Measurements from ENCODE around the gene POLR3C.
"Not testable (repeated sequence)": the region's sequence is repeated elsewhere in the genome, so short reads cannot be mapped to it uniquely, and the experiment has no call there.

Gene POLR3C

DNA sequence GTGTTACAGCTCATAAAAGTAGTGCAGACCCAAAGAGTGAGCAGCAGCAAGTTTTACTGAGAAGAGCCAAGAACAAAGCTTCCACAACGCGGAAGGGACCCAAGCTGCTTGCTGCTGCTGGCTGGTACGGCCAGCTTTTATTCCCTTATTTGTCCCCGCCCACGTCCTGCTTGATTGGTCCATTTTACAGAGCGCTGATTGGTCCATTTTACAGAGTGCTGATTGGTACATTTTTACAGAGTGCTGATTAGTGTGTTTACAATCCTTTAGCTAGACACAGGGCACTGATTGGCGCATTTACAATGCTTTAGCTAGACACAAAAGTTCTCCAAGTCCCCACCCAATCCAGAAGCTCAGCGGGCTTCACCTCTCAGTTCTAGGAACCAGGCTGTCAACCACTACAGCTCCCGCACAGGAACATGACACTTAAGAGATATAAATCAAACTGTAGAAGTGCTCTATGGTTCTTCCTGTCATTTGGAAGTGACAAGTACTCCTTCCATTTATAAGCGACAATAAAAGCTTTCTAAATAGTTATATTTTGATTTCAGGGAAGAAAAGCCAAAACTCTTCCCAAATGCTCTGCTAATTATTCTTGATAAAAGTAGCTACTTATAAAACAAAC, 28.6 kb upstream of the POLR3C start:
- Histone ChIP-seq H3K9ac (ENCODE audit: low read depth, low read length) (no peak overlapping the region), H3K4me3 (ENCODE audit: low read length) (no peak overlapping the region), H3K9me3 (ENCODE audit: insufficient read depth, low read depth, low read length) (peaks cover 13% of the 10 kb centered on the region), H3K27ac (ENCODE audit: low read length) (no peak overlapping the region), H3K36me3 (ENCODE audit: insufficient read depth, low read depth, low read length) (no peaks in the 10 kb centered on the region), H3K27me3 (ENCODE audit: insufficient read depth, low read length) (no peaks in the 10 kb centered on the region), H3K4me1 (ENCODE audit: insufficient read depth, low read length) (no peaks in the 10 kb centered on the region)

DNA sequence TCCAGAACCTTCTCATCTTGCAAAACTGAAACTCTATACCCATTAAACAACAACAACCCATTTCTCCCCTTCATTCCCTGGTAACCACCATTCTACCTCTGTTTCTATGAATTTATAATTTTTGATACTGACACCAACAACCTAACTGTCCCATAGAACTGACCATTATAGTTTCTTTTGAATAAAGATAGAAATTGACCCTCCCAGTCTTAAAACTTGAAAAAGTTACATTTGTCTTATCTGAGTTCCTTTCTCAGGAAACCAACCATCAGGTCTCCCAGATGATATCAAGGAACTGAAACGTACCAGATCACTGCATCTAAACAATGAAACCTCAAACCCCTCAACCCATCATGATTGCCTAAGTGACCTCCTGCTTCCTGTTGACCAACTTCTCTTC, 27.2 kb upstream of the POLR3C start:
- Histone ChIP-seq H3K27ac (ENCODE audit: low read length) (no peak overlapping the region), H3K9ac (ENCODE audit: low read depth, low read length) (no peak overlapping the region), H3K27me3 (ENCODE audit: insufficient read depth, low read length) (no peaks in the 10 kb centered on the region), H3K4me1 (ENCODE audit: insufficient read depth, low read length) (no peaks in the 10 kb centered on the region), H3K36me3 (ENCODE audit: insufficient read depth, low read depth, low read length) (no peaks in the 10 kb centered on the region), H3K4me3 (ENCODE audit: low read length) (no peak overlapping the region), H3K9me3 (ENCODE audit: insufficient read depth, low read depth, low read length) (peaks cover 13% of the 10 kb centered on the region)

DNA sequence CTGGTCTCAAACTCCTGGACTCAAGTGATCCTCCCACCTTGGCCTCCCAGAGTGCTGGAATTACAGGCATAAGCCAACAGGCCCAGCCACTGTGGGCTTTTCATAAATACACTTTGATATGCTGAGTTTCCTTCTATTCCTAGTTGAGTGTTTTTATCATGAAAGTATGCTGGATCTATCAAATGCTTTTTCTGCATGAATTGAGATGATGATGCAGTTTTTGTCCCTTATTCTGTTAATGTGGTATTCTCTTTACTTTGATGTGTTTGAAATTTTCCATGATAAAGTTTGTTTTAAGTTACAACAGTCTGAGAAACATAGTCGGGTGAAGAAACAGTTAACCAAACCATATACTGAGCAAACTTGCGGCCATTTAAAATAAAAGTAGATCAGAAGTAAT, 24.2 kb upstream of the POLR3C start:
- no peaks in the 10 kb centered on the region for H3K36me3 ChIP-seq (ENCODE audit: insufficient read depth, low read depth, low read length)
- peaks cover 4% of the 10 kb centered on the region for H3K4me1 ChIP-seq (ENCODE audit: insufficient read depth, low read length)
- no peaks in the 10 kb centered on the region for H3K27me3 ChIP-seq (ENCODE audit: insufficient read depth, low read length)
- H3K9ac ChIP-seq (ENCODE audit: low read depth, low read length), result no peak overlapping the region
- H3K27ac ChIP-seq (ENCODE audit: low read length), result no peak overlapping the region
- peaks cover 13% of the 10 kb centered on the region for H3K9me3 ChIP-seq (ENCODE audit: insufficient read depth, low read depth, low read length)
- H3K4me3 ChIP-seq (ENCODE audit: low read length), result no peak overlapping the region

DNA sequence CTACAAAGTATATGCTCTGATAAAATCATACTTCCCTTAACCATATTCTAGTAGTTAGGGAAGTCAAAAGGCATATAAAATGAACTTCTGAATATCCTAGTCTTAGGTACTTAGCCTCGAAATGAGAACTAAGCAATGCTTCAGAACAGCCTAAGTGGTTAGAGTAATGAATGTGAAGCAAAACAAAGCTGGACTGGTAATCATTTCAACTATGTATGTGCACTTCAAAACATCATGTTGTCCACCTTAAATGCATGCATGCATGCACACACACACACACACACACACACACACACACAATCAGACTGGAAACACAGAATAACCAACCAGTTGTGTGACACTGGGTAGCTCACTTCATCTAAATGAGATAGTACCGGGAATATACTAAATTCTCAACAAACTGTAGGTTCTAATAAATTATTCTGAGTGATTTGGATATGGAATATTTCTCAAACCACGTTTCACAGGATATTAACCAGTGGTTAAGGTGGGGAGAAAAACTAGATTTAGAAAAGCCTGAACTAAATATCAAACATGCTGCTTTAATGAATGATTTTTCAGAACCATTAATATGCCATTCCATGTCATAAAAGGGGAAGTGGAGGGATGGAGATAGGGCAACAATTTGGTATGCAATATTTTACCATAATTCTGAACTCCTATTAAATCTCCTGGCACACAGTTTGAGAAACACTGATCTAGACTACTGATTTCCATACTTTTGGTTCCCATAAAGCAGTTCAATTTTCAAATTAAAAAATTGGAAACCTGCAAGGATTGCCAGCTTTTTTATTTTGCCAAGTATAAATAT, 19.6 kb upstream of the POLR3C start:
- Histone ChIP-seq H3K9ac (ENCODE audit: low read depth, low read length) (no peak overlapping the region), H3K4me1 (ENCODE audit: insufficient read depth, low read length) (peaks cover 7% of the 10 kb centered on the region), H3K36me3 (ENCODE audit: insufficient read depth, low read depth, low read length) (no peaks in the 10 kb centered on the region), H3K27ac (ENCODE audit: low read length) (no peak overlapping the region), H3K9me3 (ENCODE audit: insufficient read depth, low read depth, low read length) (no peaks in the 10 kb centered on the region), H3K27me3 (ENCODE audit: insufficient read depth, low read length) (no peaks in the 10 kb centered on the region), H3K4me3 (ENCODE audit: low read length) (no peak overlapping the region)

DNA sequence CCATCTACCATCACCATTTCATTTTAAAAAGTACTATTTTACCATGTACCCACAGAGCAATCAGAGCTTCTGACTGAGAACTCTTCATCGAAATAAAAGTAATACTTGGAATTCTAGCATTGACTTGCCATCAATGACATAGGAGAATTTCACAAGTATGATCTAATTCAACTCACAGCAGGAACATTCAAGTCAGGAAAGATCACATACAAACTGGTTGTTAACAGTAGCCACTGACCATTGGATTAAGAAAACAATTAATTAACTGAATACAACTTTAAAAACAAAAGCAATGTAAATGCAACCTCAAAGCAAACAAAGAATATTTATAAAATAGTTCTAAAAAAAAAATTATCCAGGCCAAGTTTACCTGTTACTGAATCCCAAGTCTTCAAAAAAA, 18.9 kb upstream of the POLR3C start:
- Histone ChIP-seq H3K4me1 (ENCODE audit: insufficient read depth, low read length) (peaks cover 7% of the 10 kb centered on the region), H3K27ac (ENCODE audit: low read length) (no peak overlapping the region), H3K36me3 (ENCODE audit: insufficient read depth, low read depth, low read length) (no peaks in the 10 kb centered on the region)

DNA sequence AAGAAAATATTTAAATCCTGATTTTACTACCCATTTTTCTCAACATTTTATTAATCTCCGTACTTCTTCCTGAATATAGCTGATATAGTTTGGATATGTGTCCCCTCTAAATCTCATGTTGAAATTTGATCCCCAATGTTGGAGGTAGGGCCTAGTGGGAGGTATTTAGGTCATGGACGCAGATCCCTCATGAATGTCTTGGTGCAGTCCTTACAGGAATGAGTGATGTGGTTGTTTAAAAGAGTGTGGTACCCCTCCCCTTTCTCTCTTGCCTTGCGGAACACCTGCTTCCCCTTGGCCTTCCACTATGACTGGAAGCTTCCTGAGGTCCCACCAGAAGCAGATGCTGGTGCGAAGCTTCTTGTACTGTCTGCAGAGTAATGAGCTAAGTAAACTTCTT, 17.6 kb upstream of the POLR3C start:
- Histone ChIP-seq H3K36me3 (ENCODE audit: insufficient read depth, low read depth, low read length) (no peaks in the 10 kb centered on the region), H3K9ac (ENCODE audit: low read depth, low read length) (no peak overlapping the region), H3K27ac (ENCODE audit: low read length) (no peak overlapping the region), H3K4me1 (ENCODE audit: insufficient read depth, low read length) (peaks cover 7% of the 10 kb centered on the region), H3K4me3 (ENCODE audit: low read length) (no peak overlapping the region), H3K27me3 (ENCODE audit: insufficient read depth, low read length) (no peaks in the 10 kb centered on the region), H3K9me3 (ENCODE audit: insufficient read depth, low read depth, low read length) (no peaks in the 10 kb centered on the region)

More for the DNA sequence above, 18.9 kb upstream of the POLR3C start:
- Histone ChIP-seq H3K4me3 (ENCODE audit: low read length) (no peak overlapping the region), H3K27me3 (ENCODE audit: insufficient read depth, low read length) (no peaks in the 10 kb centered on the region), H3K9ac (ENCODE audit: low read depth, low read length) (no peak overlapping the region), H3K9me3 (ENCODE audit: insufficient read depth, low read depth, low read length) (no peaks in the 10 kb centered on the region)

DNA sequence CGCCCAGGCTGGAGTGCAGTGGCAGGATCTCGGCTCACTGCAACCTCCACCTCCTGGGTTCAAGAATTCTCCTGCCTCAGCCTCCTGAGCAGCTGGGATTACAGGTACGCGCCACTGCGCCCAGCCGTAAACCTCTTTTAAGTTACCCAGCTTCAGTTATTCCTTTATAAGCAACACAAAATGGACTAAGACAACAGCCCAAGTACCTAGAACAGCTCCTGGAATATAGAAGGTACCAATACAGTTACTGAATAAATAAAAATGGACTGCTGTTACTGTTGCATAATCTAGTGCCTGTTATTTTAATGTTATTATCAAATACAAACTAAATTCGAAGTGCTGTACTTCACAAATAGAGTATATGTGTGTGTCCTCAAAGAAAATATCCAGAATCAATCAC, 17.2 kb upstream of the POLR3C start:
- H3K27ac ChIP-seq (ENCODE audit: low read length), result no peak overlapping the region
- H3K27me3 ChIP-seq (ENCODE audit: insufficient read depth, low read length), result no peaks in the 10 kb centered on the region
- no peaks in the 10 kb centered on the region for H3K36me3 ChIP-seq (ENCODE audit: insufficient read depth, low read depth, low read length)
- H3K9ac ChIP-seq (ENCODE audit: low read depth, low read length), result no peak overlapping the region
- H3K4me3 ChIP-seq (ENCODE audit: low read length), result no peak overlapping the region
- H3K9me3 ChIP-seq (ENCODE audit: insufficient read depth, low read depth, low read length), result no peaks in the 10 kb centered on the region
- H3K4me1 ChIP-seq (ENCODE audit: insufficient read depth, low read length), result peaks cover 7% of the 10 kb centered on the region

DNA sequence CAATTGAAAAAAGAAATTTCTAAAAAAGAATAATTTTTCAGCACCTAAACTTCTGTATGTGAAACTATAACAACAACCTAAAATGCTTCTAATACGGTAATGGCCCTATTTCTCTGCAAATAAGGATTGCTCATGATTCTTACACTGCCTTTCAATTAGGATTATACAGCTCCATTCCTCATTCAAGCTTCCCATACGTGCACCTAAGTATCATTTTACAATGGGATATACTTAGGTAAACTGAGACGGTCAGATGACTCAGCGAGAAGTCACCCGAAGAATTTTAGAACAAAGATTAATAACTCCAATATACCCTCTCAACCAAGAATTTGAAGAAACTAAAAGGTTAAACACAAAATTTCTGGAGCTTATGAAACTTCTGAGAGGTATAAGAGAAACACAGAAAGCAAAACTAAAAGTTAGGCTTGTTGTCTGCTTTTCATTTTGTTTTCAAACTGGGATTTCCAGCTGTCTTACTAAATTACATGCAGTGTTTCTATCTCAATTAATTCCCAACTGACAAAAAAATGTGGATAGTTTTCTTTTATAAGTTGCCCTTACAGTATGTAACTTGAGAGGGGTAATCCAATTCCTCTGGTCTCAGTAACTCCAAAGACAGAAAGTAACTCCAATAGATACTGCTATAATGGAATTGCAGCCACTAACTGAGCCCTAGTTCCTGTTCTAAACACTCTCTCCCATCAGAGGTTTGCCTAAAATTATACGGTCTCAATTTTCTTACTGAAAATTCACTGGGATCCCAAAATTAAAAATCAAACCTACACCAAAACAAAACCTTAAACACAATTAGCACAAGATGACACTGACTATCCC, 10.8 kb upstream of the POLR3C start:
- H3K27me3 ChIP-seq (ENCODE audit: insufficient read depth, low read length); H3K27ac ChIP-seq (ENCODE audit: low read length); H3K4me1 ChIP-seq (ENCODE audit: insufficient read depth, low read length); H3K4me3 ChIP-seq (ENCODE audit: low read length); H3K36me3 ChIP-seq (ENCODE audit: insufficient read depth, low read depth, low read length); H3K9ac ChIP-seq (ENCODE audit: low read depth, low read length); H3K9me3 ChIP-seq (ENCODE audit: insufficient read depth, low read depth, low read length): not testable (repeated sequence)

DNA sequence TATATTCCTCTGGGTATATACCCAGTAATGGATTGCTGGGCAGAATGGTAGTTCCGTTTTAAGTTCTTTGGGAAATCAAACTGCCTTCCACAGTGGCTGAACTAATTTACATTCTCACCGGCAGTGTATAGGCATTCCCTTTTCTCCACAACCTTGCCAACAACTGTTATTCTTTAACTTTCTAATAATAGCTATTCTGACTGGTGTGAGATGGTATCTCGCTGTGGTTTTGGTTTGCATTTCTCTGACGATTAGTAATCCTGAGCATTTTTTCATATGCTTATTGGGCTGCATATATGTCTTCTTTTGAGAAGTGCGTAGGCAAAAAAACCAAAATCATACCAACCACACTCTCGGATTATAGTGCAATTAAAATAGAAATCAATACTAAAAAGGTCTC, 5.9 kb upstream of the POLR3C start:
- H3K36me3 ChIP-seq (ENCODE audit: insufficient read depth, low read depth, low read length); H3K4me3 ChIP-seq (ENCODE audit: low read length); H3K9me3 ChIP-seq (ENCODE audit: insufficient read depth, low read depth, low read length); H3K27ac ChIP-seq (ENCODE audit: low read length); H3K4me1 ChIP-seq (ENCODE audit: insufficient read depth, low read length); H3K27me3 ChIP-seq (ENCODE audit: insufficient read depth, low read length); H3K9ac ChIP-seq (ENCODE audit: low read depth, low read length): not testable (repeated sequence)

DNA sequence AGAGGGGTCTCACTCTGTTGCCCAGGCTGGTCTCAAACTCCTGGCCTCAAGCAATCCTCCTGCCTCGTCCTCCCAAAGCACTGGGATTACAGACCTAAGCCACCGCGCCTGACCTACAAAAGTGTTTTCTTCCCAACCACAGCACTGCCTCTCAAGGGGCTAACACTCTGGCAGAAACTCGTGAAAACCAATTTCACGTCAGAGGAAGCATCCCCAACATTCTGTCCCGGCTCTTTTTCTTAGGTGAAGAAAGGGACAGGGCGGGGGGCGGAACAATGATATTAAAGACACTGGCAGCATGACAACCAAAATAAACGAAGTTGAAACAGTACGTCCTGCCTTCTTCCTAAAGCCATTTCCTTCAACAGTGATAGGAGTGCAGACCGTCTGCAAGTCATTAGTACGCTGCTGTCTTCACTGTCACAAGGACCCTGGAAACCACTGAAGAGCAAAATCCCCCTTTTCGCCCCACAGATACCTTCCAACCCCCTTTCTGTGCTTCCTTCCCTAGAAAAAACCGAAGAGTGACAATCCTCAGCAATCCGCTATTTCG, 1.1 kb upstream of the POLR3C start:
- H3K36me3 ChIP-seq (ENCODE audit: insufficient read depth, low read depth, low read length), result peaks cover 21% of the 10 kb centered on the region
- H3K4me1 ChIP-seq (ENCODE audit: insufficient read depth, low read length); H3K9ac ChIP-seq (ENCODE audit: low read depth, low read length); H3K27me3 ChIP-seq (ENCODE audit: insufficient read depth, low read length); H3K27ac ChIP-seq (ENCODE audit: low read length); H3K9me3 ChIP-seq (ENCODE audit: insufficient read depth, low read depth, low read length); H3K4me3 ChIP-seq (ENCODE audit: low read length): not testable (repeated sequence)

DNA sequence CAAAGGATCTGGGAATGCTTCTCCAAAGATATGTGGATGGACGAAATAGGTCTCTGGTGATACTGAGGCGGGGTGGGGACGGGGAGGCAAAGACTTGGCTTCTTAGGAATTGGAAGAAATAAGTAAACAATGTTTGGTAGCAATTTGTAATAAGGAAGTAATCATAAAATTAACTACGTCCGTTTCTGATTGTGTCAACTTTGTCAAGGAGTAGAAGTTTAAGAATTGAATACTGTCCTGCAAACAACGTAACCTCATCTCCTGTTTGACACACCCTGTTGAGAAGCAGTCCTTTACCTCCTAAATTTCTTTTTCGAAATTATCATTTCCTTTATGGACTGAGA, 471 bp downstream of the POLR3C start:
- Histone ChIP-seq H3K27me3 (ENCODE audit: insufficient read depth, low read length) (no peaks in the 10 kb centered on the region), H3K9me3 (ENCODE audit: insufficient read depth, low read depth, low read length) (no peaks in the 10 kb centered on the region), H3K9ac (ENCODE audit: low read depth, low read length) (peak overlapping the region; percentile 95), H3K27ac (ENCODE audit: low read length) (peak overlapping the region; percentile 56), H3K4me1 (ENCODE audit: insufficient read depth, low read length) (no peaks in the 10 kb centered on the region; the same call in 1 of the 2 replicates), H3K4me3 (ENCODE audit: low read length) (peak overlapping the region; percentile 83), H3K36me3 (ENCODE audit: insufficient read depth, low read depth, low read length) (peaks cover 37% of the 10 kb centered on the region)
